Muscle layer of duodenum (tissue), 2 donors: ENCODE data around the gene IPO7.
A peak's percentile ranks its signal among the peaks of the same experiment; 100 is the strongest.

Experiments used
- H3K27ac ChIP-seq: one replicate; pipeline ENCODE4 v1.7.0; 2013; ENCODE audit warnings: mild to moderate bottlenecking, low read length
- H3K27me3 ChIP-seq: one replicate; pipeline ENCODE4 v1.7.0; 2013; ENCODE audit warnings: low read depth, mild to moderate bottlenecking, control low read depth, low read length
- H3K36me3 ChIP-seq, 2 donors: one replicate each; pipeline ENCODE4 v1.7.0; 2013; ENCODE audit warnings: low read length in 2 of 2, control low read depth in 1 of 2, mild to moderate bottlenecking in 1 of 2; ENCODE audit not compliant: insufficient read depth in 2 of 2, control insufficient read depth in 1 of 2
- H3K4me1 ChIP-seq, 2 donors: one replicate each; pipeline ENCODE4 v1.7.0; 2013; ENCODE audit warnings: low read length in 2 of 2, mild to moderate bottlenecking in 2 of 2, control low read depth in 1 of 2, moderate library complexity in 1 of 2; ENCODE audit not compliant: insufficient read depth in 2 of 2, control insufficient read depth in 1 of 2
- H3K4me3 ChIP-seq, 2 donors: one replicate each; pipeline ENCODE4 v1.7.0; 2013; ENCODE audit warnings: low read length in 2 of 2, low read depth in 1 of 2, mild to moderate bottlenecking in 1 of 2
- H3K9me3 ChIP-seq, 2 donors: one replicate each; pipeline ENCODE4 v1.7.0; 2013; ENCODE audit warnings: low read length in 2 of 2, control low read depth in 1 of 2, mild to moderate bottlenecking in 1 of 2; ENCODE audit not compliant: control insufficient read depth in 1 of 2
- donor health status: healthy.

IPO7 gene

DNA sequence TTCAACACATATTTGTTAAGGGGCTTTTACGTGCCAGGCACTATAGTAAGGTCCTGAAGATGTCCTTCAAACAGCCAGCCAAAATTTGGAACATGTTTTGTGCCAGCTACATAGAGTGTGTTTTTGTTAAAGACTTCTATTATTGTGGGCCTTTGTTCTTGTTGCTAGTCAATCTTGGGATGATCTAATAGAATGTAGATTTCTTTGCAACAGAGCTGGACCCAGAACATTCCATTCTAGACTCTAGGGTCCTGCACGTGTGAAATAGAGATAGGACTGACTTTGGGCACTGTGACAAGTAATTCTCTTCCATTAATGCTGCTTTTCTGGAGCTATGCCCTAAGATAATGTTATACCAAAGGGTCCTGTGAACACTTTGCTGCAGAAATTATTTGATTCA is 16.9 kb upstream of the IPO7 start:
- peaks cover 0 to 4% of the 10 kb centered on the region in 2 donors for H3K36me3 ChIP-seq
- no peaks in the 10 kb centered on the region for H3K9me3 ChIP-seq
- no peak overlapping the region for H3K4me3 ChIP-seq
- H3K27me3 ChIP-seq: no peaks in the 10 kb centered on the region
- H3K27ac ChIP-seq: no peak overlapping the region
- H3K4me1 ChIP-seq: no peaks in the 10 kb centered on the region

- H3K4me1 ChIP-seq: no peaks in the 10 kb centered on the region
- H3K36me3 ChIP-seq: no peaks in the 10 kb centered on the region
- H3K9me3 ChIP-seq: no peaks in the 10 kb centered on the region
- H3K27me3 ChIP-seq: no peaks in the 10 kb centered on the region
- H3K27ac ChIP-seq: no peak overlapping the region
- no peak overlapping the region for H3K4me3 ChIP-seq
Observed at GRCh38 chr11:9377036-9377435, 7.4 kb upstream of the IPO7 start.

- no peak overlapping the region for H3K27ac ChIP-seq
- H3K9me3 ChIP-seq: no peaks in the 10 kb centered on the region
- no peaks in the 10 kb centered on the region for H3K36me3 ChIP-seq
- H3K27me3 ChIP-seq: no peaks in the 10 kb centered on the region
- H3K4me1 ChIP-seq: no peaks in the 10 kb centered on the region
- no peak overlapping the region for H3K4me3 ChIP-seq
Observed at GRCh38 chr11:9379041-9379440, 5.4 kb upstream of the IPO7 start.

GRCh38 chr11:9380773-9381172 is 3.7 kb upstream of the IPO7 start:
- H3K36me3 ChIP-seq: peaks cover 0 to 8% of the 10 kb centered on the region in 2 donors
- no peak overlapping the region for H3K4me3 ChIP-seq
- peak overlapping the region; percentile 8 for H3K27ac ChIP-seq
- no peaks in the 10 kb centered on the region for H3K9me3 ChIP-seq
- peaks cover 0 to under 1% of the 10 kb centered on the region in 2 donors for H3K4me1 ChIP-seq
- H3K27me3 ChIP-seq: no peaks in the 10 kb centered on the region

- peaks cover 0 to 14% of the 10 kb centered on the region in 2 donors for H3K4me1 ChIP-seq
- peak overlapping the region; percentile 59 for H3K27ac ChIP-seq
- no peaks in the 10 kb centered on the region for H3K27me3 ChIP-seq
- peak overlapping the region; percentile 59 to 84 for H3K4me3 ChIP-seq
- H3K9me3 ChIP-seq: no peaks in the 10 kb centered on the region
- peaks cover 0 to 8% of the 10 kb centered on the region in 2 donors for H3K36me3 ChIP-seq
Observed at GRCh38 chr11:9385327-9385899, 961 bp downstream of the IPO7 start.

GRCh38 chr11:9386086-9386485 is 1.6 kb downstream of the IPO7 start:
- H3K4me1 ChIP-seq: peaks cover 0 to 14% of the 10 kb centered on the region in 2 donors
- H3K27me3 ChIP-seq: no peaks in the 10 kb centered on the region
- H3K9me3 ChIP-seq: no peaks in the 10 kb centered on the region
- H3K4me3 ChIP-seq: peak overlapping the region; percentile 59 to 84
- peaks cover 0 to 8% of the 10 kb centered on the region in 2 donors for H3K36me3 ChIP-seq
- H3K27ac ChIP-seq: peak overlapping the region; percentile 59

DNA sequence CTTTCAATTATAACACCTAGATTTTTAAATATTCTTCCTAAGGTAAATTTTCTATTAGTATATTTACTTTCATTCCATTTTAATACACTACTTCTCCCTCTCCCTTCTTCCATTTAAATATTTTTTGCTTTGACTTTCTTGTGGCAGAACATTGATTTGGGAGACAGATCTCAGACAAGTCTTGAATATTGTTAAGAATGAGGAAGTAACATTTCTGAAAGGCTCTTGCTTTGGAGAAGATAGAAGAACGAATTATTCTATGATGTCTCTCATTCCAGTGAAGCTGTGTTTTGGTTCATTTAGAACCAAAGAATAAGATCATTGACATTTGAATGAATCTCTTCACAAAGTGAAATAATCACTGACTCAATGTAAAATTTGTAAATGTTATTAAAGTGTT is 2.4 kb downstream of the IPO7 start:
- Histone ChIP-seq H3K36me3 (peaks cover 0 to 8% of the 10 kb centered on the region in 2 donors), H3K9me3 (no peaks in the 10 kb centered on the region), H3K27ac (no peak overlapping the region), H3K4me1 (peaks cover 0 to 14% of the 10 kb centered on the region in 2 donors), H3K27me3 (no peaks in the 10 kb centered on the region), H3K4me3 (peak overlapping the region in 1 of 2 donors; percentile 84)

- H3K4me1 ChIP-seq: peaks cover 3 to 32% of the 10 kb centered on the region in 2 donors
- no peak overlapping the region for H3K27ac ChIP-seq
Observed at GRCh38 chr11:9396310-9396709, 11.9 kb downstream of the IPO7 start.

GRCh38 chr11:9396752-9397151 is 12.3 kb downstream of the IPO7 start:
- no peak overlapping the region for H3K4me3 ChIP-seq
- H3K27ac ChIP-seq: no peak overlapping the region
- H3K27me3 ChIP-seq: no peaks in the 10 kb centered on the region
- H3K9me3 ChIP-seq: no peaks in the 10 kb centered on the region
- H3K4me1 ChIP-seq: peaks cover 3 to 32% of the 10 kb centered on the region in 2 donors
- peaks cover 0 to 4% of the 10 kb centered on the region in 2 donors for H3K36me3 ChIP-seq

More at GRCh38 chr11:9396310-9396709, 11.9 kb downstream of the IPO7 start:
- H3K36me3 ChIP-seq: peaks cover 0 to 4% of the 10 kb centered on the region in 2 donors
- no peaks in the 10 kb centered on the region for H3K27me3 ChIP-seq
- H3K9me3 ChIP-seq: no peaks in the 10 kb centered on the region
- H3K4me3 ChIP-seq: no peak overlapping the region

- peaks cover 1 to 27% of the 10 kb centered on the region in 2 donors for H3K4me1 ChIP-seq
- H3K9me3 ChIP-seq: no peaks in the 10 kb centered on the region
- H3K4me3 ChIP-seq: no peak overlapping the region
- H3K27ac ChIP-seq: no peak overlapping the region
- peaks cover 0 to 4% of the 10 kb centered on the region in 2 donors for H3K36me3 ChIP-seq
- H3K27me3 ChIP-seq: no peaks in the 10 kb centered on the region
Observed at GRCh38 chr11:9397746-9398680, 13.6 kb downstream of the IPO7 start.

GRCh38 chr11:9399466-9399865 is 15.0 kb downstream of the IPO7 start:
- H3K9me3 ChIP-seq: no peaks in the 10 kb centered on the region
- H3K4me1 ChIP-seq: peaks cover 0 to 22% of the 10 kb centered on the region in 2 donors
- no peak overlapping the region for H3K27ac ChIP-seq
- H3K36me3 ChIP-seq: peaks cover 0 to 4% of the 10 kb centered on the region in 2 donors
- H3K4me3 ChIP-seq: no peak overlapping the region
- H3K27me3 ChIP-seq: no peaks in the 10 kb centered on the region
